Endodermal cell (in vitro differentiated cells): ENCODE results near the gene PSENEN. TPM values are rescaled to one million over a fixed set of nuclear protein-coding genes. Genes with fewer than 3 reads are reported as not detected.

Source experiments
- DNase-seq: peaks from one replicate; pipeline ENCODE4 v3.0.0-alpha.2; 2017
- H3K27ac ChIP-seq: 2 replicates; pipeline ENCODE4 v1.5.1; 2013; ENCODE audit warnings: mild to moderate bottlenecking, low read depth, low read length, moderate library complexity
- H3K27me3 ChIP-seq: 2 replicates; pipeline ENCODE4 v1.6.1; 2013; ENCODE audit warnings: mild to moderate bottlenecking, low read length, moderate library complexity; ENCODE audit not compliant: insufficient read depth, control insufficient read depth, poor library complexity, severe bottlenecking
- H3K36me3 ChIP-seq: 2 replicates; pipeline ENCODE4 v1.7.0; 2013; ENCODE audit warnings: mild to moderate bottlenecking, low read length, moderate library complexity; ENCODE audit not compliant: control insufficient read depth, insufficient read depth
- H3K4me1 ChIP-seq: one replicate; pipeline ENCODE4 v1.7.0; 2013; ENCODE audit warnings: low read length; ENCODE audit not compliant: control insufficient read depth, insufficient read depth
- H3K4me3 ChIP-seq: 2 replicates; pipeline ENCODE4 v1.5.1; 2013; ENCODE audit warnings: mild to moderate bottlenecking, low read length, moderate library complexity
- H3K9ac ChIP-seq: 2 replicates; pipeline ENCODE4 v1.6.1; 2013; ENCODE audit warnings: mild to moderate bottlenecking, low read length, moderate library complexity; ENCODE audit not compliant: poor library complexity, severe bottlenecking; ENCODE audit errors: extremely low read depth
- H3K9me3 ChIP-seq: 2 replicates; pipeline ENCODE4 v1.6.1; 2013; ENCODE audit warnings: mild to moderate bottlenecking, low read length, moderate library complexity; ENCODE audit not compliant: control insufficient read depth
- H3K27ac Mint-ChIP-seq: 2 replicates; pipeline ENCODE4 v1.8.0; 2020; ENCODE audit warnings: mixed read lengths
- H3K27me3 Mint-ChIP-seq: 2 replicates; pipeline ENCODE4 v1.8.0; 2021; ENCODE audit warnings: mild to moderate bottlenecking, mixed read lengths; ENCODE audit not compliant: insufficient read depth
- H3K36me3 Mint-ChIP-seq: 2 replicates; pipeline ENCODE4 v1.8.0; 2020; ENCODE audit warnings: low read depth, mixed read lengths
- H3K4me1 Mint-ChIP-seq: 2 replicates; pipeline ENCODE4 v1.8.0; 2020; ENCODE audit warnings: mixed read lengths
- H3K4me3 Mint-ChIP-seq: 2 replicates; pipeline ENCODE4 v1.8.0; 2020; ENCODE audit warnings: mild to moderate bottlenecking, moderate library complexity, mixed read lengths
- H3K9me3 Mint-ChIP-seq: 2 replicates; pipeline ENCODE4 v1.8.0; 2020; ENCODE audit warnings: mild to moderate bottlenecking, mixed read lengths
- CTCF ChIP-seq: fragments of 200-600 bp; sonication (generic); conservative IDR thresholded peaks from 2 replicates; pipeline ENCODE4 v1.5.0; 2021; ENCODE audit warnings: antibody characterized with exemption, mild to moderate bottlenecking
- WGBS, 2 experiments: methylation state at CpG; one replicate each; pipeline versions ENCODE4 v1.1.5 to v1.1.7; 2013; ENCODE audit warnings: missing lambda C conversion rate in 2 of 2, mixed read lengths in 1 of 2; ENCODE audit not compliant: insufficient coverage in 1 of 2, insufficient read length in 1 of 2; 5-methylcytosine and 5-hydroxymethylcytosine counted together
- total RNA-seq, 2 donors: library from RNA; stranded (reverse); fragmentation: NEBNext Ultra II Directional in 1 of 2; extraction: Animal tissue kit (Norgen Biotek cat#: 25700) in 1 of 2; gene quantifications; 2 replicates in 1 of 2; 3 replicates in 1 of 2; pipeline ENCODE4 v1.2.1, GENCODE V29; 2021

The PSENEN gene
- total RNA-seq, 2 donors from 2014 or later = 101 to 109 TPM

- Mint-ChIP-seq H3K27ac (no peak overlapping the region), H3K4me3 (no peak overlapping the region), H3K4me1 (peaks cover under 1% of the 10 kb centered on the region), H3K36me3 (no peaks in the 10 kb centered on the region), H3K9me3 (no peaks in the 10 kb centered on the region), H3K27me3 (no peaks in the 10 kb centered on the region)
- Histone ChIP-seq H3K36me3 (no peaks in the 10 kb centered on the region), H3K9ac (no peak overlapping the region), H3K4me1 (no peaks in the 10 kb centered on the region), H3K4me3 (no peak overlapping the region), H3K9me3 (no peaks in the 10 kb centered on the region), H3K27ac (no peak overlapping the region), H3K27me3 (peaks cover 4% of the 10 kb centered on the region)
- 93% methylated on average over 5 to 19 of the region's 19 CpGs for WGBS, 2 experiments
- no peak for TF ChIP-seq CTCF
- DNase-seq = peak; percentile 29
Measured at GRCh38 chr19:35789978-35790944, 44.8 kb downstream of the PSENEN start.

GRCh38 chr19:35790981-35791813, 45.7 kb downstream of the PSENEN start:
- Mint-ChIP-seq H3K4me3 (no peak overlapping the region), H3K27me3 (peaks cover 7% of the 10 kb centered on the region), H3K4me1 (no peaks in the 10 kb centered on the region), H3K9me3 (no peaks in the 10 kb centered on the region), H3K36me3 (no peaks in the 10 kb centered on the region), H3K27ac (no peak overlapping the region)
- H3K4me1 ChIP-seq = no peaks in the 10 kb centered on the region
- H3K4me3 ChIP-seq = no peak overlapping the region
- H3K9me3 ChIP-seq = no peaks in the 10 kb centered on the region
- H3K27me3 ChIP-seq = peaks cover 13% of the 10 kb centered on the region
- 83% methylated on average over 16 to 20 of the region's 20 CpGs for WGBS, 2 experiments
- peak; percentile 40 for TF ChIP-seq CTCF
- no peak overlapping the region for H3K9ac ChIP-seq
- H3K36me3 ChIP-seq = no peaks in the 10 kb centered on the region
- no peak overlapping the region for H3K27ac ChIP-seq
- DNase-seq = peak; percentile 64

GRCh38 chr19:35791814-35792279, 46.4 kb downstream of the PSENEN start:
- H3K4me1 ChIP-seq = no peaks in the 10 kb centered on the region
- Mint-ChIP-seq H3K27me3 (peaks cover 14% of the 10 kb centered on the region), H3K4me3 (no peak overlapping the region), H3K27ac (no peak overlapping the region), H3K9me3 (no peaks in the 10 kb centered on the region), H3K36me3 (no peaks in the 10 kb centered on the region), H3K4me1 (peaks cover 1% of the 10 kb centered on the region)
- WGBS, 2 experiments = 92 to 93% methylated on average over 4 to 9 of the region's 9 CpGs
- H3K27ac ChIP-seq = no peak overlapping the region
- TF ChIP-seq CTCF = no peak
- no peaks in the 10 kb centered on the region for H3K36me3 ChIP-seq
- H3K9me3 ChIP-seq = no peaks in the 10 kb centered on the region
- H3K4me3 ChIP-seq = no peak overlapping the region
- H3K27me3 ChIP-seq = peaks cover 20% of the 10 kb centered on the region
- H3K9ac ChIP-seq = no peak overlapping the region
- peak; percentile 48 for DNase-seq
